ENCODE results near the gene HMCES.

The HMCES gene

DNA sequence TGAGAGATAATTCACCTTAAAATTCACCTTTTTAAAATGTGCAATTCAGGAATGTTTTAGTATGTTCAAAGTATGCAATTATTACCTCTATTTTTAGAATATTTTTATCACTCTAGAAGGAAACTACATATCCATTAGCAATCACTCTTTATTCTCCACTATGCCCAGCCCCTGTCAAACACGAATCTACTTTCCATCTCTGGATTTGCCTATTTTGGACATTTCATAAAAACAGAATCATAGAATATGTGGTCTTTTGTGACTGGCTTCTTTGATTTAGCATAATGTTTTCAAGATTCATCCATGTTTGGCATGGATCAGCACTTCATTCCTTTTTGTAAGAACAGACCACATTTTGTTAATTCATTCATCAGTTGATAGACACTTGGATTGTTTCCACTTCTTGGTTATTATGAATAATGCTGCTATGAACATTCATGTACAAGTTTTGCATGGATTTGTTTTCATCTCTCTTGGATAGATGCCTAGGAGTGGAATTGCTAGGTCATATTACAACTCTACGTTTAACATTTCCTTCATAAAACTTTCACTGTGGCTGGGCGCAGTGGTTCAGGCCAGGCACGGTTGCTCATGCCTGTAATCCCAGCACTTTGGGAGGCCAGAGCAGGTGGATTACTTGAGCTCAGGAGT, 12.7 kb downstream of the HMCES start:
- POLR2A ChIA-PET: interaction anchor here (0.7 kb wide), 1 partner anchor 11 kb away, joined by 3 read pairs; no protein-coding TSS in a partner anchor

DNA sequence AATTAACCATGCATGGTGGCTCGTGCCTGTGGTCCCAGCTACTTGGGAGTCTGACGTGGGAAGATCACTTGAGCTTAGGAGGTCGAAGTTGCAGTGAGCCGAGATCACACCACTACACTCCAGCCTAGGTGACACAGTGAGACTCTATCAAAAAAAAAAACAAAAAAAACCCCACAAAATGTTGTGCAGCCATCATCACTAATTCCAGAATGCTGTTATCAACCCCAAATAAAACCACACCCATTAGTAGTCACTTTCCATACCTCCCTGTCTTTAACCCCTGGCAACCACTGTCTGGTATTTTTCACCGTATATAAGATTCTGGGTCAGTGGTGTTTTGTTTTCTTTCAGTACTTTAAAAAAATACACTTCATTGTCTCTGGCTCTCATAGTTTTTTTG, 16.6 kb downstream of the HMCES start:
- no peaks in the 10 kb centered on the region for H3K9me3 ChIP-seq (ENCODE audit: control insufficient read depth, insufficient read depth, low read depth, low read length)
- H3K36me3 ChIP-seq (ENCODE audit: control insufficient read depth in 2 of 2, insufficient read depth in 1 of 2, low read length in 2 of 2): peaks cover 20 to 78% of the 10 kb centered on the region in 2 experiments; a peak in 2 of 3 replicates
- no peak overlapping the region for H3K27ac ChIP-seq (ENCODE audit: extremely low read depth, low read depth, low read length)
- CTCF ChIA-PET: interaction anchor here (1.5 kb wide), 1 partner anchor 48 kb away, joined by 5 read pairs; no protein-coding TSS in a partner anchor
- H3K4me1 ChIP-seq (ENCODE audit: control insufficient read depth, insufficient read depth, low read length): no peaks in the 10 kb centered on the region
- H3K4me3 ChIP-seq (ENCODE audit: low read depth, low read length): no peak overlapping the region
- POLR2A ChIA-PET: interaction anchor here (0.7 kb wide), 2 partner anchors 10 to 133 kb away, joined by 3 read pairs; no protein-coding TSS in a partner anchor
- TF ChIP-seq ZNF341 (tag by site-specific recombination; IDR thresholded peaks at IDR 0.05; ENCODE audit: low read depth): no peak
- no peak for TF ChIP-seq ZNF677 (tag by site-specific recombination; IDR thresholded peaks at IDR 0.05)
- no peak for TF ChIP-seq ZNF132 (tag by site-specific recombination; IDR thresholded peaks at IDR 0.05; ENCODE audit: borderline replicate concordance)
- TF ChIP-seq ZFP41 (tag by site-specific recombination; IDR thresholded peaks at IDR 0.05; ENCODE audit: borderline replicate concordance): no peak
- no peak for TF ChIP-seq ZNF121 (tag by site-specific recombination; IDR thresholded peaks at IDR 0.05)
- TF ChIP-seq KLF7 (tag by site-specific recombination; IDR thresholded peaks at IDR 0.05; ENCODE audit: borderline replicate concordance): no peak
- TF ChIP-seq ZNF433 (tag by site-specific recombination; IDR thresholded peaks at IDR 0.05; ENCODE audit: low read depth): no peak
- no peak for TF ChIP-seq ZNF280D (tag by site-specific recombination; IDR thresholded peaks at IDR 0.05)
- TF ChIP-seq ZNF561 (tag by site-specific recombination; IDR thresholded peaks at IDR 0.05; ENCODE audit: borderline replicate concordance): no peak
- TF ChIP-seq ZNF169 (tag by site-specific recombination; IDR thresholded peaks at IDR 0.05): no peak

More for the DNA sequence above, 12.7 kb downstream of the HMCES start:
- no peak overlapping the region for H3K4me3 ChIP-seq (ENCODE audit: low read depth, low read length)
- H3K9me3 ChIP-seq (ENCODE audit: control insufficient read depth, insufficient read depth, low read depth, low read length): no peaks in the 10 kb centered on the region
- CTCF ChIA-PET: interaction anchor here (0.6 kb wide), 1 partner anchor 995 kb away, joined by 3 read pairs; no protein-coding TSS in a partner anchor
- no peak overlapping the region for H3K27ac ChIP-seq (ENCODE audit: extremely low read depth, low read depth, low read length)
- H3K4me1 ChIP-seq (ENCODE audit: control insufficient read depth, insufficient read depth, low read length): no peaks in the 10 kb centered on the region
- TF ChIP-seq ZNF26 (tag by site-specific recombination; IDR thresholded peaks at IDR 0.05) (no peak), ZNF350 (tag by site-specific recombination; IDR thresholded peaks at IDR 0.05) (no peak), ZBTB11 (tag by site-specific recombination; conservative IDR thresholded peaks at IDR 0.05; ENCODE audit: low read depth) (no peak), ZNF169 (tag by site-specific recombination; IDR thresholded peaks at IDR 0.05) (no peak), ZNF561 (tag by site-specific recombination; IDR thresholded peaks at IDR 0.05; ENCODE audit: borderline replicate concordance) (no peak), ZNF223 (tag by site-specific recombination; IDR thresholded peaks at IDR 0.05) (no peak), ZNF664 (tag by site-specific recombination; IDR thresholded peaks at IDR 0.05) (no peak)
- TF ChIP-seq, protein P1, sequence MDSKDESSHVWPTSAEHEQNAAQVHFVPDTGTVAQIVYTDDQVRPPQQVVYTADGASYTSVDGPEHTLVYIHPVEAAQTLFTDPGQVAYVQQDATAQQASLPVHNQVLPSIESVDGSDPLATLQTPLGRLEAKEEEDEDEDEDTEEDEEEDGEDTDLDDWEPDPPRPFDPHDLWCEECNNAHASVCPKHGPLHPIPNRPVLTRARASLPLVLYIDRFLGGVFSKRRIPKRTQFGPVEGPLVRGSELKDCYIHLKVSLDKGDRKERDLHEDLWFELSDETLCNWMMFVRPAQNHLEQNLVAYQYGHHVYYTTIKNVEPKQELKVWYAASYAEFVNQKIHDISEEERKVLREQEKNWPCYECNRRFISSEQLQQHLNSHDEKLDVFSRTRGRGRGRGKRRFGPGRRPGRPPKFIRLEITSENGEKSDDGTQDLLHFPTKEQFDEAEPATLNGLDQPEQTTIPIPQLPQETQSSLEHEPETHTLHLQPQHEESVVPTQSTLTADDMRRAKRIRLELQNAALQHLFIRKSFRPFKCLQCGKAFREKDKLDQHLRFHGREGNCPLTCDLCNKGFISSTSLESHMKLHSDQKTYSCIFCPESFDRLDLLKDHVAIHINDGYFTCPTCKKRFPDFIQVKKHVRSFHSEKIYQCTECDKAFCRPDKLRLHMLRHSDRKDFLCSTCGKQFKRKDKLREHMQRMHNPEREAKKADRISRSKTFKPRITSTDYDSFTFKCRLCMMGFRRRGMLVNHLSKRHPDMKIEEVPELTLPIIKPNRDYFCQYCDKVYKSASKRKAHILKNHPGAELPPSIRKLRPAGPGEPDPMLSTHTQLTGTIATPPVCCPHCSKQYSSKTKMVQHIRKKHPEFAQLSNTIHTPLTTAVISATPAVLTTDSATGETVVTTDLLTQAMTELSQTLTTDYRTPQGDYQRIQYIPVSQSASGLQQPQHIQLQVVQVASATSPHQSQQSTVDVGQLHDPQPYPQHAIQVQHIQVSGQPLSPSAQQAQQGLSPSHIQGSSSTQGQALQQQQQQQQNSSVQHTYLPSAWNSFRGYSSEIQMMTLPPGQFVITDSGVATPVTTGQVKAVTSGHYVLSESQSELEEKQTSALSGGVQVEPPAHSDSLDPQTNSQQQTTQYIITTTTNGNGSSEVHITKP (tag by site-specific recombination; IDR thresholded peaks at IDR 0.05): peak; percentile 68
- H3K36me3 ChIP-seq (ENCODE audit: control insufficient read depth in 2 of 2, insufficient read depth in 1 of 2, low read length in 2 of 2): peaks cover 28 to 80% of the 10 kb centered on the region in 2 experiments; a peak in 2 of 3 replicates
